Cortex of kidney (tissue), 1 donor: ENCODE measurements around the gene ZNF333.
"Not testable (repeated sequence)": the region's sequence is repeated elsewhere in the genome, so short reads cannot be mapped to it uniquely, and the experiment has no call there.

Experiments
- DNase-seq: peaks from one replicate; lab custom pipeline; 2025; lab: John Stamatoyannopoulos, UW

Gene ZNF333

DNA sequence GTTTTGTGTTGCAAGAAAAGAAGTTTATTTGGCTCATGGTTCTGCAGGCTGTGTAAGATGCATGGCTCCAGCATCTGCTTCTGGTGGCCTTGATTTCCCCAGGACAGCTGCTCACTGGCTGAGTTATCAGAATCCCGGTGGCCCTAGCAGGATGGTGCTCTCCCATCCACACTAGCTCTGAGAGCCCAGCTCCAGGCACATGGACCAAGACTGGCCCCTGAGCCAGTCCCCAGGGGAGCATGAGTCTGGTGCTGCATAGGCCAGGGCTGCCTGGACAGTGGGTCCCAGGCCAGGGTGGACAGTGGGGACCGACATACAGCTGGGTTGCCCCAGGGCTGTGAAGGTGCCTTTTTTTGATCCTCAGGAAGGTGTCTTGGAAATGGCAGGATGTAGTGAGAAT is 78.2 kb downstream of the ZNF333 start:
- no peak for DNase-seq

DNA sequence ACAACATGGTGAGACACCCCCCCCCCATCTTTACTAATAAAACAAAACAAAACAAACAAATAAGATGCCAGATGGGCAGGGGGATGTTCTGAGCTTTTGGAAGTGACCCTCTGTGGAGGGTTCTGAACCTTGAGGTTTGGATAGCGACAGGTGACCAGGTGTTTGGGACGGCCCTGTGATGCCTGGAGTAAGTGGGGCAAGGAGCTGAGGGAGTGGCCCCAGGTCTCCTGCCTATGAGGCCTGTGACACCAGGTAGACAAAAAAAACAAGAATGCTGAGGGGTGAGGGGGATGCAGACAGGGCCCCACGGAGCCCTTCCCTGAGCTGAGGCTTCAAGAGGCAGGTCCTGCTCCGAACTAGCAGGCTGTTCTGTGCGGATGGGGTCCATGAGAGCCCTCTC is 79.4 kb downstream of the ZNF333 start:
- no peak for DNase-seq

DNA sequence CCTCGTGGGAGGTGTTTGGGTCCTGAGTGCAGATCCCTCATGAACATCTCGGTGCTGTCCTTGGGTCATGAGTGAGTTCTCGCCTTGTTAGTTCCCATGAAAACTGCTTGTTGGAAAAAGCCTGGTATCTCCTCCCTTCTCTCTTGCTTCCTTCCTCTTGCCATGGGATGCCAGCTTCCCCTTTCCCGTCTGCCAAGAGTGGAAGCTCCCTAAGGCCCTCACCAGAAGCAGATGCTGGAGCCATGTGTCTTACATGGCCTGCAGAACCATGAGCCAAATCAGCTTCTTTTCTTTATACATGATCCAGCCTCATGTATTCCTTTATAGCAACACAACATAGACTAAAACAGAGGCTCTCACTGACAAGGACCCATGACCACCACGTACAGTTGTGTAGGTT is 80.3 kb downstream of the ZNF333 start:
- DNase-seq: no peak

DNA sequence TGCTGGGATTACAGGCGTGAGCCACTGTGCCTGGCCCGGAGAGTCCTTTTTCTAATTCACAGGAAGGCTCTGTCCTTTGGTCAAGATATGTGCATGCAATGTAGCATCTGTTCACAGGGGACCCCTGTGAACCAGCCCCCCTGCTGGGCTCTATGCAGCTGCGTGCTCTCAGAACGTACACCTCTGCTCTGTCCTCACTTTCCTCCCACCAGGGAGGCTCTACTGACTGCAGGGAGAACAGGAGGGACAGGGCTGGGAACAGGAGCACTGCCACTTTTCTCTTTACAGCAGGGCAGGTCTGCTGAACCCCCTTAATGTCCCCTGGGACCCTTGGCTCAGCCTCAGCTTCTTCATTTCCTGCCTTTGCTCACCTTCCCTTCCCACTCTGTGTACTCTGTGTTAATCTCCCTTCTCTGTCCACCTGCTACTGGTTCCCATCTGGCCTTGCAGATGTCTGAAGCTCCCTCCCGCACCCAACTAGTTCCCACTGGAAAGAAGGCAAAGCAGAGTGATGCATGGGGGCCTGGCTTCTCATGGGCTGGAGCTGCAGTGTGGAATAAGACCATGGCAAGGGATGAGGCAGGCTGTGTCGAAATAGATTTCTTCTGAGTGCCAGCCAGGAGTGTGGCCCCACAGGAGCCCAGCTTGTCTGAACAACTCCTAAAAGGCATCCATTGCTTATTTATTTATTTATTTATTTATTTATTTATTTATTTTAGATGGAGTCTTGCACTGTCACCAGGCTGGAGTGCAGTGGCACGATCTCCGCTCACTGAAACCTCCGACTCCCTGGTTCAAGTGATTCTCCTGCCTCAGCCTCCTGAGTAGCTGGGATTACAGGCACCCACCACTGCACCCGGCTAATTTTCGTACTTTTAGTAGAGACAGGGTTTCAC is 81.3 kb downstream of the ZNF333 start:
- no peak for DNase-seq

DNA sequence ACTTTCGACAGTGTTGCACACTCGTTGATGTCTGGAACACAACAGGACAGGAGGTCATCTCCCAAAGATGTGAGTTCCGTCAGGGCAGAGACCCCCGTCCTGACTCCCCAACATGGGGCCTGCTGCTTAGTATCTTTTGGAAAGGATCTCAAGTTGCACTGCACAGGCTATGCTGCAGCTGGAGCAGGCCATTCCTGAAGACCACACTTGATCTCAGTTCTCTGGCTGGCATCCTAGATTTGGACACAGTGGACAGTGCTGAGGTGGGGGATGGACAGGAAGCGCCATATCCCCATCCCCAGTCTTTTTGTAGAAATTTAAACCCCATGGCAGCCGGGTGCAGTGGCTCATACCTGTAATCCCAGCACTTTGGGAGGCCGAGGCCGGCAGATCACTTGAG is 82.6 kb downstream of the ZNF333 start:
- DNase-seq: no peak

DNA sequence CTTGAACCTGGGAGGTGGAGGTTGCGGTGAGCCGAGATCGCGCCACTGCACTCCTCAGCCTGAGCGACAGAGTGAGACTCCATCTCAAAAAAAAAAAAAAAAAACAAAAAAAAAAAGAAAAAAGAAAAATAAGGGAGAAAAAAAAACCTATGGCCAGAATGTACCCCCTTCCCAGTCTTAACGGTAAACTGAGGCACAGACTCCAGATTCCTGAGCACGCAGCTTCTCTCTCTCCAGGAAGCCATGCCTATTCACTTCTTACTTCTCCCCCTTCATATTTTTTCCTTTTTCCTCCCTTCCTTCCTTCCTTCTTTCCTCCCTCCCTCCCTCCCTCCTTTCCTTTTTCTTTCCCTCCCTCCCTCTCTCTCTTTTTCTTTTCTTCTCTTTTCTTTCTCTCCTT is 83.1 kb downstream of the ZNF333 start:
- no peak for DNase-seq

DNA sequence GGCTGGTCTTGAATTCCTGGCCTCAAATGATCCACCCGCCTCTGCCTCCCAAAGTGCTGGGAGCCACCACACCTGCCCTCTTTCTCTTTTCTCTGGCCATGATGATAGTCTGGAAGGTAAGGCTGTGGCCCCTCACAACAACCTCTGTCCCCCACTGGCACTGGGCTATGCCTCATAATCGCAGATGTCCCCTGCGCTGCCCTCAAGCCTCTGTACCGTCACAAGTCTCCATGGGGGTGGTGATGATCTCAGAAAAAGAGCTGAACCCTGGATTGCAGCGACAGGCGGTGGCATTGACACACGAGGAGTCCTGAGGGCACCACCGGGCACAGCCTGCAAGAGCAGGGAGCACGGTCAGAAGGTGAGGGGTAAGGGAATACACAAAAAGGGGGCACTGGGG is 83.9 kb downstream of the ZNF333 start:
- DNase-seq: not testable (repeated sequence)

DNA sequence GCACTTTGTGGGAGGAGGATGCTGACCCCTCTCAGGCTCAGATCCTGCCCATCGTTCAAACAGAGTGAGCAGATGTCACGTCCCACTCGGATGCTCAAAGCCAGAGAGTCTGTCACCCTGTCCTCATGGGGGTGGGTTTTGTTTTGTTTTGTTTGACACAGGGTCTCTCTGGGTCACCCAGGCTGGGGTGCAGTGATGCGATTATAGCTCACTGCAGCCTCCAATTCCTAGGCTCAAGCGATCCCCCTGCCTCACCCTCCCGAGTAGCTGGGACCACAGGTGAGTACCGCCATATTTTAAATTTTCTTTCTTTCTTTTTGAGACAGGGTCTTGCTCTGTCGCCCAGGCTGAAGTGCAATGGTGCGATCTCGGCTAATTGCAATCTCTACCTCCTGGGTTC is 84.5 kb downstream of the ZNF333 start:
- no peak for DNase-seq

DNA sequence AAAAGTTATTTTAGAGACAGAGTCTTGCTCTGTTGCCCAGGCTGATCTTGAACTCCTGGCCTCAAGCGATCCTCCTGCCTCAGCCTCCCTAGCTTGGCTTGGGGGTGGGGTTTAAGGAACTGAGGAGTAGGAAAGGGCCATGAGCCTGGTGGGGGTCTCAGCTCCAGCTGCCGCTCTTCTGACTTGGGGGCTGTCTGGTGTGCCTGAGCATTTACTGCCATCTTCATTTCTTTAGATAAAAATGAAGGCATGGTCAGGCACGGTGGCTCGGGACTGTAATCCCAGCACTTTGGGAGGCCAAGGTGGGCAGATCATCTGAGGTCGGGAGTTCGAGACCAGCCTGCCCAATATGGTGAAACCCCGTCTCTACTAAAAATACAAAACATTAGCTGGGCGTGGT is 85.5 kb downstream of the ZNF333 start:
- not testable (repeated sequence) for DNase-seq

DNA sequence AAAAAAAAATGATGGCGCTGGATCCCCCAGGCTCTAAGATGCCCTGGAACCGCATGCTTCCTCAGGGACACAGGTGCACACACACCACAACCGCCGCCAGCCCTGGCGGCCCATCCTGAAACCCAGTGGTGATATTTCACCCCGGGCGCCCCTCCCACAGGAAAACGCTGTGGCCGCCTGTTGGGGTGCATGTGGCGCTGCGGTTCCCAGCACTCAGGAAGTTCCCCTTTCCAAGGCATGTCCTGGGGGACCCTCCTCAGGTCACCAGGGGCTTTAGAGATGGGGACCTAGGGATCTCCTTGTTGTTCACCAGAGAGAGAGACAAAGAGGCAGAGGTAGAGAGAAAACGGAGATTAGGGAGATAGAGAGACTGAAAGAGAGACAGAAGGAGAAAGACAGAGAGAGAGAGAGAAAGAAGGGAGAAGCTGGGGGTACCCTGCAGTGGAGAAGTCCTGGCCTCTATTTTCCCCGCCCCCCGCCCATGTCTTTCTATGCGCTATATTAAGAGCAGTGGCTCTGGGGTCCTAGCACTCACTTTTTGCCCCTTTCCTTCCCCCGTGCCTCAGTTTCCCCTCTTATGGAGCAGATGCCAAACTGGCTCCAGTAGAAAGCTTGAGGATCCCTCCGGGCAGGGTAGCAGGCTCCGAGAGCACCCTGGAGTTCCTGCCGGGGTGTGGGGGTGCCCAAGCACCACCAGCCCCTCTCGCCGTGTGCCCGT is 86.2 kb downstream of the ZNF333 start:
- no peak for DNase-seq

DNA sequence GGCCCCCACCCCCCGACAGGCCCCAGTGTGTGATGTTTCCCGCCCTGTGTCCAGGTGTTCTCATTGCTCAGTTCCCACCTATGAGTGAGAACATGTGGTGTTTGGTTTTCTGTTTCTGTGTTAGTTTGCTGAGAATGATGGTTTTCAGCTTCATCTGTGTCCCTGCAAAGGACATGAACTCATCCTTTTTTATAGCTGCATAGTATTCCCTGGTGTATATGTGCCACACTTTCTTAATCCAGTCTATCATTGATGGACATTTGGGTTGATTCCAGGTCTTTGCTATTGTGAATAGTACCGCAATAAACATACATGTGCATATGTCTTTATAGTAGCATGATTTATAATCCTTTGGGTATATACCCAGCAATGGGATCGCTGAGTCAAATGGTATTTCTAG is 87.8 kb downstream of the ZNF333 start:
- DNase-seq: not testable (repeated sequence)

DNA sequence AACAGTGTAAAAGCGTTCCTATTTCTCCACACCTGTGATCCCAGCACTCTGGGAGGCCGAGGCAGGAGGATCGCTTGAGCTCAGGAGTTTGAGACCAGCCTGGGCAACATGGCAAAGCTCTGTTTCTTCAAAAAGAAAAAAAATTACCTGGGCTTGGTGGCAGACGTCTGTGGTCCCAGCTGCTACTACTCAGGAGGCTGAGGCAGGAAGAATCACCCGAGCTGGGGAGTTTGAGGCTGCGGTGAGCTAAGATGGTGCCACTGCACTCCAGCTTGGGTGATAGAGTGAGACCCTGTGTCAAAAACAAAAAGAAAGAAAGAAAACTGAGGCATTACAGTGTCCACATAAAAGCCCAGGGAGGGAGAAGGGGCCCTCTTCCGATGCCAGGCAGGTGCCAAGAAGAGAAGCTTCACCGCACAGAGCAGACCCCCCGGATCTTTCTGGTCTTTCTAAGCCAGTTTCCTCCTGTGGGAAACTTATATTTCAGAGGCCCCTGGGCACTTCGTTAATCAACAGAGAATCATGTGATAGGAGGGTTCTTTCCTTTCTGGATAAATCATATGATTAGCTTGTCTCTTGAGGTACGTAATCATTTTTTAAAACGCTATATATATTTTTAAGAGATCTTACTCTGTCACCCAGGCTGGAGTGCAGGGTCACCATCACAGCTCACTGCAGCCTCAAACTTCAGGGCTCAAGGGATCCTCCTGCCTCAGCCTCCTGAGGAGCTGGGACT is 88.4 kb downstream of the ZNF333 start, which contains the start of gene ADGRE2:
Gene ADGRE2, minus strand, starts transcription at position 451 of the 736 bp plus-strand sequence. CDS start 1,804 bp downstream, outside the sequence.
- DNase-seq: not testable (repeated sequence)

DNA sequence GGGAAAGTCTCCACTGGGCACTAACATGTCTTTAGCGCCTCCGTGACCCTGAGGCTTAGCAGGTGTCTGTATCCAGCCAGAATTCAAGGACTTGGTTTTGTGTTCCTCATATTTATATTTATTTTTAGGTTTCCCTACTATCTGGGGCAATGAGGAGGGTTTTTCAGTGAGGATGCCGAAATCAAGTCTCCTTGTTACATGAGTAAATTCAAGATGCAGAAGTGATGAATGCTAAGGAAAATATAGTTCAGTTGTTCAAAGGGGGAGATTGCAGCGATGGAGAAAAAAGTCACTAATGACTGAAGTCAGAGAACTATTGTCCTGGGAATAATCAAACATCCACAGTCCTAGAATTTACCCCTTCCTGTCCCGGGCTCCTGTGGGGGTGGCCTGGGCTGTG is 89.3 kb downstream of the ZNF333 start:
- no peak for DNase-seq

DNA sequence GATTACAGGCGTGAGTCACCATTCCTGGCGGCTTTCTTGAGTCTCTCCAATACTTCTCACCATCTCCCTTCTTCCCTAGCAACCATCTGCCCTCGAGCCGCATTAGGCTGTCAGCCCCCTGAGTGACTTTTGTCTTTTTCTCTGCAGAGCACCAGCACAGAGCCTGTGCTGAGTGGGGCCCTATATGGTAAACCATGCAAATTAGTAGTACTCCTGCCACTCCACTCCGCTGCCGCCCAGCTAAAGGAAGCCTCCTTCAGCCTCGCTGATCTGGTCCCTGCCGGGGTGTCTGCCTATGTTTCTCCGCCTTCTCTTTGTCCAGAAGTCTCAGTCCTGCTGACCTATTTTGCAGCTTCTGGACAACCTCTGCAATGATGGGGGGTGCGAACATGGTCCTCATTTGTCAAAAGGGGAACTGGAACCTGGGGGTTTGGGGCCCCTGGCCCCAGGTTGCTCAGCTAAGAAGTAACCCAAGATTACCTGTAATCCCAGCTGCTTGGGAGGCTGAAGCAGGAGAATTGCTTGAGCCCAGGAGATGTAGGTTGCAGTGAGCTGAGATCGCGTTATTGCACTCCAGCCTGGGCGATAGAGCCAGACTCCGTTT is 90.9 kb downstream of the ZNF333 start:
- not testable (repeated sequence) for DNase-seq

DNA sequence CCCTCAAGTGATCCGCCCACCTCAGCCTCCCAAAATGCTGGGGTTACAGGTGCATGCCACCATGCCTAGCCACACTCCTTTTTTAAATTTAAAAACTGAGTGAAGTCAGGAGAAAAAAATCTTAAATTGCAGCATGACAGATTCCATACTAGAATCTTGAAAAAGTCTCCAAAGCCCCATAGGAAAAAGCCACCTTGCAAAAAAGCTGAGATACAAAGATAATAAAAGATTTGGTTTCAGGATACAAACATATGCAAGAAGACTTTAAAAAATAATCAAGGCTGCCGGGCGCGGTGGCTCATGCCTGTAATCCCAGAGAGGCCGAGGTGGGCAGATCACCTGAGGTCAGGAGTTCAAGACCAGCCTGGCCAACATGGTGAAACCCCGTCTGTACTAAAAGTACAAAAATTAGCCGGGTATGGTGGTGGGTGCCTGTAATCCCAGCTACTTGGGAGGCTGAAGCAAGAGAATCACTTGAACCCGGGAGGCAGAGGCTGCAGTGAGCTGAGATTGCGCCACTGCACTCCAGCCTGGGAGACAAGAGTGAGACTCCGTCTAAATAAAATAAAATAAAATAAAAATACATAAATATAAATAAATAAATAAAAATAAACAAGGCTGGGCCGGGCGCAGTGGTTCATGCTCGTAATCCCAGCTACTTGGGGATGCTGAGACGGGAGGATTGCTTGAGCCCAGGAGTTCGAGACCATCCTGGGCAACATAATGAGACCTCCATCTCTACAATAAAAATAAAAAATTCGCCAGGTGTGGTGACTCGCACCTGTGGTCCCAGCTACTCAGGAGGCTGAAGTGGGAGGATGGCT is 92.1 kb downstream of the ZNF333 start:
- DNase-seq: not testable (repeated sequence)

DNA sequence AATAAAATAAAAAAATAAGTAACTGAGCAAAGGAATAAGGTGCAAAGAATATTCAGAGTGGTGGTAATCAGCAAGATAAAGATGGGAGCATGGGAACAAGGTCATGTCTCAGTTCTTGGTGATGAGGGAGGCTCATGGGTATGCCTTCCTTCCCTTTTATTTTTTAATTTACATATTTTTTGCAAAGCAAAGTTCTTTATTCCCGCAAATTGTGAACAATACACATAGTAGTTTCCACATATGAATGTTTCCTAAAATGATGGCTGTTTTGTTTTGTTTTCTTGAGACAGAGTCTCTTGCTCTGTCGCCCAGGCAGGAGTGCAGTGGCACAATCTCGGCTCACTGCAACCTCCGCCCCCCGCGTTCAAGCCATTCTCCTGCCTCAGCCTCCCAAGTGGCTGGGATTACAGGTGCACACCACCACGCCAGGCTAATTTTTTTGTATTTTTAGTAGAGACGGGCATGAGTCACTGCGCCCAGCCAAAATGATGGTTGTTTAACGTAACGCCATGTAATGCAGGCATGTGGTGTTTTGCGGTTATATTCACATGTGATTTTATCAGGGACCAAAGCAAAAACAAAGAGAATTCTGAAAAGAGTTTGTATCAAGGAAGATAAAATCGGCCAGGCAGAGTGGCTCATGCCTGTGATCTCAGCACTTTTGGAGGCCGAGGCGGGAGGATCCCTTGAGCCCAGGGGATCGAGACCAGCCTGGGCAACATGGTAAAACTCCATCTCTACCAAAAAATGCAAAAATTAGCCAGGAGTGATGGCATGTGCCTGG is 93.0 kb downstream of the ZNF333 start:
- no peak for DNase-seq
